Thoracic aorta (tissue), 2 donors: ENCODE measurements around the gene MACF1. TPM values are rescaled to one million over a fixed set of nuclear protein-coding genes. Genes with fewer than 3 reads are reported as not detected.
"Not testable (repeated sequence)": the region's sequence is repeated elsewhere in the genome, so short reads cannot be mapped to it uniquely, and the experiment has no call there.

Experiments
- ATAC-seq: fragments of 150-250 bp; one replicate; pipeline ENCODE4 v1.8.0; 2017; ENCODE audit warnings: low read depth; ENCODE audit not compliant: insufficient number of reproducible peaks, low FRiP score
- DNase-seq: peaks from one replicate; pipeline ENCODE4 v3.0.0-alpha.2; 2020; ENCODE audit warnings: low spot score
- H3K27ac ChIP-seq, 2 donors: fragments of 200-600 bp; sonication (generic); 1 replicate in 1 of 2; 2 replicates in 1 of 2; pipeline ENCODE4 v1.5.1; 2016; ENCODE audit warnings: mild to moderate bottlenecking in 2 of 2, moderate library complexity in 2 of 2
- H3K27me3 ChIP-seq: fragments of 200-600 bp; sonication (generic); replicated peaks from 2 replicates; pipeline ENCODE4 v1.6.0; 2016; ENCODE audit warnings: mild to moderate bottlenecking; ENCODE audit not compliant: insufficient read depth
- H3K36me3 ChIP-seq: fragments of 200-600 bp; sonication (generic); one replicate; pipeline ENCODE4 v1.5.1; 2016
- H3K4me1 ChIP-seq, 2 donors: fragments of 200-600 bp; sonication (generic); 1 replicate in 1 of 2; 2 replicates in 1 of 2; pipeline versions ENCODE4 v1.5.1 to v1.6.0; 2016; ENCODE audit warnings: low read depth in 2 of 2, mild to moderate bottlenecking in 1 of 2; ENCODE audit not compliant: control insufficient read depth in 1 of 2
- H3K4me3 ChIP-seq: fragments of 200-600 bp; sonication (generic); 2 replicates; pipeline ENCODE4 v1.5.1; 2016; ENCODE audit warnings: mild to moderate bottlenecking
- H3K9me3 ChIP-seq: fragments of 200-600 bp; sonication (generic); 2 replicates; pipeline ENCODE4 v1.5.1; 2016
- total RNA-seq, 2 donors: library from RNA; depleted of rRNA; stranded (reverse); fragments of >200 nt; gene quantifications; one replicate each; pipeline versions ENCODE4 v1.1.0 to v1.2.3, GENCODE V29; 2016
- TF ChIP-seq, protein P1 (sequence below): fragments of 200-600 bp; sonication (generic); IDR thresholded peaks from one replicate; pipeline ENCODE4 v1.5.1; 2019; ENCODE audit warnings: antibody characterized with exemption

The MACF1 gene
- total RNA-seq, 2 donors from 2014 or later = 604 to 650 TPM

DNA sequence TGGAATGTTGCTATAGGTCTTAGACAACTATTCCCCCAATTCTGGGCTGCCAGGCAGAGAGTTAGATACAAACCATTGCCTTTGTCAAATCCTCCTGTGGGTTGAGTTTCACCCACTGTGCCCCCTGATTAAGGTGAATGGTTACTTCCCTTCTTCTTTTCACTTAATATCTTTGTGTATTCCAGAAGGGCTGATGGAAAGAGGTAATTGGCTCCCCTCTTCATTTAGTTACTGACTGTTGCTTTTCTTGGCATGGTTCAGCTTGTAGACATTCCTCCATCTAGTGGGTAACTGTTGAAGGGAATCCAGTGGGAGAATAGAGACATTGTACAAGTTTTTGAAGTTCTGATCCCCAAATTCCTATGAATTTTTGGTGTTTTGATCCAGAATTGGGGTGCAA is 43.8 kb upstream of the MACF1 start:
- Histone ChIP-seq H3K4me1 (peaks cover 28 to 75% of the 10 kb centered on the region in 2 donors), H3K27ac (no peak overlapping the region), H3K4me3 (no peak overlapping the region), H3K36me3 (no peaks in the 10 kb centered on the region), H3K27me3 (no peaks in the 10 kb centered on the region), H3K9me3 (no peaks in the 10 kb centered on the region)
- DNase-seq = no peak
- no peak for ATAC-seq
- TF ChIP-seq, protein P1, sequence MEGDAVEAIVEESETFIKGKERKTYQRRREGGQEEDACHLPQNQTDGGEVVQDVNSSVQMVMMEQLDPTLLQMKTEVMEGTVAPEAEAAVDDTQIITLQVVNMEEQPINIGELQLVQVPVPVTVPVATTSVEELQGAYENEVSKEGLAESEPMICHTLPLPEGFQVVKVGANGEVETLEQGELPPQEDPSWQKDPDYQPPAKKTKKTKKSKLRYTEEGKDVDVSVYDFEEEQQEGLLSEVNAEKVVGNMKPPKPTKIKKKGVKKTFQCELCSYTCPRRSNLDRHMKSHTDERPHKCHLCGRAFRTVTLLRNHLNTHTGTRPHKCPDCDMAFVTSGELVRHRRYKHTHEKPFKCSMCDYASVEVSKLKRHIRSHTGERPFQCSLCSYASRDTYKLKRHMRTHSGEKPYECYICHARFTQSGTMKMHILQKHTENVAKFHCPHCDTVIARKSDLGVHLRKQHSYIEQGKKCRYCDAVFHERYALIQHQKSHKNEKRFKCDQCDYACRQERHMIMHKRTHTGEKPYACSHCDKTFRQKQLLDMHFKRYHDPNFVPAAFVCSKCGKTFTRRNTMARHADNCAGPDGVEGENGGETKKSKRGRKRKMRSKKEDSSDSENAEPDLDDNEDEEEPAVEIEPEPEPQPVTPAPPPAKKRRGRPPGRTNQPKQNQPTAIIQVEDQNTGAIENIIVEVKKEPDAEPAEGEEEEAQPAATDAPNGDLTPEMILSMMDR = peak; percentile 17

DNA sequence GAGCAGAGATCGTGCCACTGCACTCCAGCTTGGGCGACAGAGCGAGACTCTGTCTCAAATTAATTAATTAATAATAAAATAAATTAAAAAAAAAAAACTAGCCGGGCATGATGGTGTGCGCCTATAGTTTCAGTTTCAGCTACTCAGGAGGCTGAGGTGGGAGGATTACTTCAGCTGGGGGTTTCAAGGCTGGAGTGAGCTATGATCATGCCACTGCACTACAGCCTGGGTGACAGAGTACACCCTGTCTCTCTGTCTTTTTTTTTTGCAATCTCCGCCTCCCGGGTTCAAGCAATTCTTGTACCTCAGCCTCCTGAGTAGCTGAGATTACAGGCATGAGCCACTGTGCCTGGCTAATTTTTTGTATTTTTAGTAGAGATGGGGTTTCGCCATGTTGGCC is 42.7 kb upstream of the MACF1 start:
- not testable (repeated sequence) for H3K36me3 ChIP-seq, H3K4me3 ChIP-seq, H3K27me3 ChIP-seq, H3K9me3 ChIP-seq, H3K27ac ChIP-seq, DNase-seq, ATAC-seq
- peaks cover 28 to 82% of the 10 kb centered on the region in 2 donors for H3K4me1 ChIP-seq

DNA sequence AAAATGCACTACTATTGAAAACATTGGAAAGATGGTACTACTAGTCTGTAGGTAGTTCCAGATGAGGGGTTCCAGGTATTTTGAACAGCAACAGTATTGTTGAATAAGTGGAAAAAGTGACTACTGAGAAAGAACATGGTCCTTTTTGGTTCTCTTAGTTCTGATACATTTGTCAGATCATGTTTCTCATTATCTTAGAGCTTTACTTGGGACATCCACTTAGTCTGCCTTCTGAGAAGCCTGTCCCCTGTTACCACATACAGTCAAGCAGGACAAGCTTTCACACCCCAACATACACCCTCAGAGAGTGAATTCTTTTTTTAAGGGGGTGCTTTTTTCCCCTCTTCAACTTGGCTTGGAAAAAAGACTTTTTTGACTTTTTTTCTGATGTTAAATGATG is 41.0 kb upstream of the MACF1 start:
- no peak overlapping the region for H3K27ac ChIP-seq
- TF ChIP-seq, protein P1 = no peak
- ATAC-seq = no peak
- no peaks in the 10 kb centered on the region for H3K9me3 ChIP-seq
- no peaks in the 10 kb centered on the region for H3K36me3 ChIP-seq
- DNase-seq = no peak
- peaks cover 25 to 77% of the 10 kb centered on the region in 2 donors for H3K4me1 ChIP-seq
- H3K27me3 ChIP-seq = no peaks in the 10 kb centered on the region
- no peak overlapping the region for H3K4me3 ChIP-seq

DNA sequence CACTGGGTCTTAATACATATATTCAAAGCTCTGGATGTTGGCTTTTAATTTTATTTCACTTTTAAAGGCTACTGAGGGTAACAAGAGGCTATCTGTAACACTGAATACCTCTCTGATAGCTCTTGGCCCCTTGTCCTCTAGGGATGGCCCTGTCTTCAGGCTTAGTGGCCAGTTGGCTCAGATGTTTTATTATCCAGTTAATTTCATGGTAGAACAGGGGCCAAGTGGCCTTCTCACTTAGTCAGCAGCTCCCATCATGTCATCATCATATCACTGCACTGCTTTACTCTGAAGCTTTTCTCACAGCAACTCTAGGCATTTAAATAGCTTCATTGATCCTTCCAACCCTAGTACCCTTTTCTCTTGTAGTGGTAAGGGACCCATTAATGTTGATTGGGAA is 40.2 kb upstream of the MACF1 start:
- ATAC-seq (no peak), DNase-seq (no peak)
- no peak overlapping the region for H3K4me3 ChIP-seq
- H3K27me3 ChIP-seq = no peaks in the 10 kb centered on the region
- H3K36me3 ChIP-seq = no peaks in the 10 kb centered on the region
- TF ChIP-seq, protein P1 = no peak
- H3K9me3 ChIP-seq = no peaks in the 10 kb centered on the region
- peaks cover 17 to 75% of the 10 kb centered on the region in 2 donors for H3K4me1 ChIP-seq
- H3K27ac ChIP-seq = no peak overlapping the region

DNA sequence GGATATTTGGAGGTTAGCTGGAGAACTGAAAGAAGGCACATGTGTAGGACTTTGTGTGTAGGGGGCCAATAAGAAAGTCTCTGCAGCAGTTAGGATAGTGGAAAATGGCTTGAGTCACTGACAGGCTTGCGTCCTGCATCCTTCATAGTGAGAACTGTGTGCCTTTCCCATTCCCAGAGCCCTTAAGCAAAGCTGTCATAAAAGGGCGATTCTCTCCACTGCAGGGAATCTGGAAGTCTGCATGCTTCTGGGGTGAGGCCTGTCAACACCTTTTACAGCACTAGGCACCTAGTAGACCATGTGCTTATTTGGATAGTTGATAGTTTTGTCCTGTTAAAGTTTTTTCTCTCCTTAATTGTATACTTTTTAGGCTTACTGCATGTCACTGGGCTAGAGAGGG is 39.4 kb upstream of the MACF1 start:
- no peak for ATAC-seq
- Histone ChIP-seq H3K4me1 (peaks cover 12 to 72% of the 10 kb centered on the region in 2 donors), H3K4me3 (no peak overlapping the region), H3K27me3 (no peaks in the 10 kb centered on the region), H3K9me3 (no peaks in the 10 kb centered on the region), H3K27ac (no peak overlapping the region), H3K36me3 (no peaks in the 10 kb centered on the region)
- DNase-seq = no peak
- TF ChIP-seq, protein P1 = no peak

DNA sequence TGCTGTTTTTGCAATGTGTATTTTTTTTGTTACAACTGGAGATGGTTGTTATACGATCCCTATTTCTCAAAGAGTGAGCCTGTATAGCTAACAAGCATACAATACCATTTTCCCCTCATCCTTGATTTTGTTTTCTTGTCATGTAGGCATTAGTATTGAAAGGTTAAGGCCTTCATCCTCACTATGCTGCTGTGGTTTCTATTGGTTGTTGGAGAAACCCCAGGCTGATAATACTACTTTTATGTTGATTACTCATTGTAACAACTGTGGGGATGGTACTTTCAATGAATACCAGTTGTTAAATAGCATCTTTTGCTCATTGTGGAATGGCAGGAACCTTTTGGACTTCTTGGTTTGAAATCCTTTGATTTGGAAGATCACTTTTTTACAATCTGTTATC is 39.0 kb upstream of the MACF1 start:
- peaks cover 9 to 71% of the 10 kb centered on the region in 2 donors for H3K4me1 ChIP-seq
- no peak overlapping the region for H3K4me3 ChIP-seq
- TF ChIP-seq, protein P1 = no peak
- DNase-seq (no peak), ATAC-seq (no peak)
- H3K27ac ChIP-seq = no peak overlapping the region
- no peaks in the 10 kb centered on the region for H3K9me3 ChIP-seq
- no peaks in the 10 kb centered on the region for H3K27me3 ChIP-seq
- H3K36me3 ChIP-seq = no peaks in the 10 kb centered on the region
